ENCODE results near the gene ADAMTSL2. TPM values are rescaled to one million over a fixed set of nuclear protein-coding genes. Genes with fewer than 3 reads are reported as not detected.
A peak's percentile ranks its signal among the peaks of the same experiment; 100 is the strongest.

The ADAMTSL2 gene
- total and polyA plus RNA-seq, 12 donors, result 1.00 to 138 (median 56.8) TPM

DNA sequence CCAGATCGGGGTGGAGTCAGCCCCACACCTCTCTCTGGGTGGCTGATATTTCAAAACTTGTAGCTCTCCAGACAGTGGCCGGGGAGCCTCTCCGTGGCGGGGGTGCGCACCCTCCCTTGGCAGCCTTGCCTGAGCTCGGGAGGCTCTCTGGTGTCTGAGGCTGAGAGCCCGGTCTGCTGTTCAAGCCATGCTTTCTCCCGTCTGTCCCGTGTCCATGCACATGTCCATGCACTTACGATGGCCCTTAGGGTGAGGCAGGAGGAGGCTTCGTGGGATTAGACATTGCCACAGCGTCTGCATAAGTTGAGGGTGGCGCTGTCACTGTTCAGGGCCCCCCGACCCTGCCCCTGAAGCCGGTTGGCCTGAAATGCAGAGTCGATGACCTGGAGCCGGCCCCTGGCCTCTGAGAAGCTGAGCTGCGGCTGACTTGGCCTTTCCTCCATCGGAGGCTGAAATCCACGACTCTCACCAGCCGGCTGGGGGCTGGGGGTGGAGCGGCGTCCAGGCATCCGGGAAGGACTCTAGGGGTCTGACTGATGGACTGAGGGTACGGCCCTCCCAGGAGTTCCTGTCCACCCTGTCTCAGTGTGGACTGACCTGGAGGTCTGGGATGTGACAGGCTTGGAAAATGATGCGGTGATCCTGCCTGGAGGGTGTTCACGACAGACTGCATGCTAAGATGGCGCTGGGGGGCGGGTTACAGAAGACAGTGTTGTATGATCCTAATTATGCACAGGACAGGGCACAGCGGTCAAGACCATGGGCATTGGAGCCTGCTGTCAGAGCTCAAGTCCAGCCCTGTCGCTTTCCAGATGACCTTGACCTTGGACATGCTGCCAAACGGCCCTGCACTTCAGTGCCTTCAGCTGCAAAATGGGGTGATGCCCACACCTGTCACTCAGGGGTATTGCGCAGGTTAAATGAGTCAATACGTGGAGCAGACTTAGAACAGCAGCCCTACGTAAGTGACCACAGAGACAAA is 37.4 kb upstream of the ADAMTSL2 start:
- intact Hi-C loops (cut with DNase I), result no loop called here
- peaks cover 0 to 4% (median 0%) of the 10 kb centered on the region in 3 donors for H3K9me3 ChIP-seq (replicated peaks in 1 of 3)
- WGBS, 4 donors, result 64 to 70% (median 66%) methylated on average over 17 to 35 of the region's 35 CpGs
- TF ChIP-seq POLR2A (IDR thresholded peaks at IDR 0.05), result no peak
- TF ChIP-seq, protein P1, sequence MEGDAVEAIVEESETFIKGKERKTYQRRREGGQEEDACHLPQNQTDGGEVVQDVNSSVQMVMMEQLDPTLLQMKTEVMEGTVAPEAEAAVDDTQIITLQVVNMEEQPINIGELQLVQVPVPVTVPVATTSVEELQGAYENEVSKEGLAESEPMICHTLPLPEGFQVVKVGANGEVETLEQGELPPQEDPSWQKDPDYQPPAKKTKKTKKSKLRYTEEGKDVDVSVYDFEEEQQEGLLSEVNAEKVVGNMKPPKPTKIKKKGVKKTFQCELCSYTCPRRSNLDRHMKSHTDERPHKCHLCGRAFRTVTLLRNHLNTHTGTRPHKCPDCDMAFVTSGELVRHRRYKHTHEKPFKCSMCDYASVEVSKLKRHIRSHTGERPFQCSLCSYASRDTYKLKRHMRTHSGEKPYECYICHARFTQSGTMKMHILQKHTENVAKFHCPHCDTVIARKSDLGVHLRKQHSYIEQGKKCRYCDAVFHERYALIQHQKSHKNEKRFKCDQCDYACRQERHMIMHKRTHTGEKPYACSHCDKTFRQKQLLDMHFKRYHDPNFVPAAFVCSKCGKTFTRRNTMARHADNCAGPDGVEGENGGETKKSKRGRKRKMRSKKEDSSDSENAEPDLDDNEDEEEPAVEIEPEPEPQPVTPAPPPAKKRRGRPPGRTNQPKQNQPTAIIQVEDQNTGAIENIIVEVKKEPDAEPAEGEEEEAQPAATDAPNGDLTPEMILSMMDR (IDR thresholded peaks at IDR 0.05), result no peak
- H3K4me1 ChIP-seq (replicated peaks in 1 of 2), result no peaks in the 10 kb centered on the region
- H3K4me3 ChIP-seq, result no peak overlapping the region
- H3K27me3 ChIP-seq, result no peaks in the 10 kb centered on the region
- peak overlapping the region in 1 of 5 donors; percentile 63 for H3K27ac ChIP-seq
- H3K36me3 ChIP-seq (replicated peaks in 1 of 2), result no peaks in the 10 kb centered on the region
- no peak for DNase-seq

DNA sequence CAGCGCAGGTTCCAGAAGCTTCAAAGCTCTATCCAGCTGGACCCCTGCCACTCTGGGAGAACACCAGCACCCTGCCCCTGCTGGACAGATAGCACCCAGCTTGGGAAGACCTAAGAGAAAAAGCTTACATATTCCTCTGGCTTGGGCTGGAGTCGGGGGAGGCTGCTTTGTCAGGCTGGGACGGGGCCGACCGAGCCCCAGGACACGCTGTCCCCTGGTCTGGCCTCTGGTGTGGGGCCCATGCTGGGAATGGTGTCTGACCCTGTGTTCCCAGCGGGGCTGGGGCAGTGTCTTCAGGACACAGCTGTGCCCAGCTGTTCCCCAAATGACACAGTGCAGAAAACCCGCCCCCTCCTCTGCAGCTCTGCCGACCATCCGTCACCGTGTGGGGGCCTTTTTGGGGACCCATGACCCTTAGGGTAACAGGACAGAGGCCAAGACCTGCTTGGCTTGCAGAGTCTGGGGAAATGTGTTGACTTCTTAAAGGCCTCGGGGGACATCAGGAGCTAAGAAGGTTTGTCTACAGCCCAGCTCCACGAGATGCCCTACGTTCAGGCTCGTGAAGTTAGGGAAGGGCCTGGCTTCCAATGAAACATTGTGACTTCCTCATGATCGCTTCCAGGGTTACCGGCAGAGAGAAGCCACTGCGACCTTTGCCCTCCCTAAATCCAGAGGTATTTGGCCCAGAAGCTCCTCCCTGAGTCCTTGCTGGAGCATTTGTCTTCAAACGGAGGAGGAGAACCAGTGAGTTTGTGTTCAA is 35.2 kb upstream of the ADAMTSL2 start:
- peak overlapping the region in 3 of 5 donors; percentile 44 to 80 (median 51) for H3K27ac ChIP-seq

DNA sequence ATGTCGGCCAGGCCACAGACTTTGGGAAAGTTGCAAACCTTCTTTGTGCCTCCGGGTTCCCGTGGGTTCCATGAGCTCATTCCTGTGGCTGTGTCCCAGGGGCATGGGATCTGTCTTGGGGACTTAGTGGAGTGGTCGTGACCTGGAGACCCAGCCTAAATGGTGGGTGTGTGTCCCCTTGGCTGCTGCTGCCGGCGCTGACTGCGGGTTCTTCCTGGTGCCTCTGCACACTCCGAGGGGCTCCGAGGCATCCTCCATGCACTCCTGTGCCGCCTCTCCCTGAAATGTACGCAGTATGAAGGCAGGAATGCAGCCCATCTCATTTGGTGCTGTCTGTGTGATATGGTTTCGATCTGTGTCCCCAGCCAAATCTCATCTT is 34.6 kb upstream of the ADAMTSL2 start:
- H3K4me1 ChIP-seq (replicated peaks in 1 of 2), result no peaks in the 10 kb centered on the region
- peaks cover 0 to 11% (median 0%) of the 10 kb centered on the region in 3 donors for H3K9me3 ChIP-seq (replicated peaks in 1 of 3)
- intact Hi-C loops (cut with DNase I), result no loop called here
- peak overlapping the region in 3 of 5 donors; percentile 44 to 80 (median 51) for H3K27ac ChIP-seq
- no peaks in the 10 kb centered on the region for H3K36me3 ChIP-seq (replicated peaks in 1 of 2)
- H3K4me3 ChIP-seq, result no peak overlapping the region
- H3K27me3 ChIP-seq, result no peaks in the 10 kb centered on the region
- 59 to 83% (median 80%) methylated on average over 2 to 12 of the region's 12 CpGs for WGBS, 4 donors
- TF ChIP-seq POLR2A (IDR thresholded peaks at IDR 0.05), result no peak
- TF ChIP-seq, protein P1 (IDR thresholded peaks at IDR 0.05), result no peak
- no peak for DNase-seq

More for the DNA sequence above, 35.2 kb upstream of the ADAMTSL2 start:
- DNase-seq, result peak in 4 of 7 donors; percentile 19 to 76 (median 48)
- 70 to 74% (median 73%) methylated on average over 11 to 19 of the region's 19 CpGs for WGBS, 4 donors
- intact Hi-C loops (cut with DNase I), result no loop called here
- H3K4me3 ChIP-seq, result no peak overlapping the region
- no peak for TF ChIP-seq POLR2A (IDR thresholded peaks at IDR 0.05)
- TF ChIP-seq, protein P1 (IDR thresholded peaks at IDR 0.05), result peak in 1 of 6 experiments; percentile 13
- no peaks in the 10 kb centered on the region for H3K27me3 ChIP-seq
- no peaks in the 10 kb centered on the region for H3K36me3 ChIP-seq (replicated peaks in 1 of 2)
- peaks cover 0 to 11% (median 0%) of the 10 kb centered on the region in 3 donors for H3K9me3 ChIP-seq (replicated peaks in 1 of 3)
- H3K4me1 ChIP-seq (replicated peaks in 1 of 2), result no peaks in the 10 kb centered on the region

DNA sequence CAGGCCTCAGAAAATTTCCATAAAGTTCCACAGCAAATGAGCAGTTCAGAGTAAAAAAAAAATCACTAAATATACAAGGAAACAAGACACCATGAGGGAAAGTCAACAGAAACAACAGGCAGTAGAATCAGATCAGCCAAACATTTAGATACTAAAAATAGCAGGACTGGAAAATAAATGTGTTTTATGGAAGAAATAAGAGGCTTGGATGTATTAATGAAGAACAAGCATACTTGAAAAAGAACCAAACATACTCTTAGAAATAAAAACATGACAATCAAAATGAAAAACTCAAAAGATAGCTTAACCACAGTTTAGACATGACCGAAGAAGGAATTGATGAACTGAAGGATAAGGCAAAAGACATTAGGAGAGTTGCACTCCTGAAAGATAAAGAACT is 32.4 kb upstream of the ADAMTSL2 start:
- Histone ChIP-seq H3K4me3 (no peak overlapping the region), H3K36me3 (replicated peaks in 1 of 2) (no peaks in the 10 kb centered on the region), H3K4me1 (replicated peaks in 1 of 2) (peaks cover 9 to 14% of the 10 kb centered on the region in 2 donors), H3K27me3 (no peaks in the 10 kb centered on the region), H3K9me3 (replicated peaks in 1 of 3) (peaks cover 0 to 11% (median 0%) of the 10 kb centered on the region in 3 donors), H3K27ac (no peak overlapping the region)
- DNase-seq, result no peak
- intact Hi-C loops (cut with DNase I), result no loop called here
- 93 to 98% (median 95%) methylated on average over 1 of the region's 1 CpG for WGBS, 4 donors
- TF ChIP-seq, protein P1 (IDR thresholded peaks at IDR 0.05), result no peak
- no peak for TF ChIP-seq POLR2A (IDR thresholded peaks at IDR 0.05)
